HFF-Myc (cell line): Measurements from ENCODE around the gene BUD31.

Experiments used
- DNase-seq: peaks from one replicate; pipeline ENCODE4 v3.0.0-alpha.2; 2011; ENCODE audit warnings: low read depth; ENCODE audit errors: extremely low read depth
- H3K4me3 ChIP-seq: replicated peaks from 2 replicates; pipeline ENCODE4 v1.5.1; 2011; ENCODE audit warnings: low read depth, mild to moderate bottlenecking, control low read depth, low read length
- TF ChIP-seq, protein P1 (sequence below): IDR thresholded peaks from 2 replicates; pipeline ENCODE4 v1.5.1; 2012; ENCODE audit warnings: mild to moderate bottlenecking, low read depth, low read length, control low read depth; ENCODE audit errors: missing control alignments

The BUD31 gene

DNA sequence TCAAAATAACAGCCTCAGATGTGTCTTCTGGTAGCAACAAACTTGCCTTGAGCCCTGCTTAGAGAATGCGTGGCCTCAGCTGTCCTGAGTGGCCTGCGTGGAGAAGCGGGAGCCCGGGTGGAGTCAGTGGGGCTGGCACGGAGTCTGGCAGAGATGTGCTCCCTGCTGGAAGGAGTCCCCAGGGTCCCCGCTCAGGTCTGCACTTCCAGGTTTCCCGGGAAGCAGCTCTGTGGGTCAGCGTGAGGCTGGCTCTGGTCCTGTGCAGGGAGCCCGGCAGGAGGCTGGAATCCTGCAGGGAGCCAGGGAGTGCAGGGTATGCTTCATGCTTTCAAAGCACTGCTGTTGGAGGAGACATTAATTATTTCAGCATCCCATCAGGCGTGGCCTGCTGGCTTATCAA lies 40.1 kb downstream of the BUD31 start:
- TF ChIP-seq, protein P1, sequence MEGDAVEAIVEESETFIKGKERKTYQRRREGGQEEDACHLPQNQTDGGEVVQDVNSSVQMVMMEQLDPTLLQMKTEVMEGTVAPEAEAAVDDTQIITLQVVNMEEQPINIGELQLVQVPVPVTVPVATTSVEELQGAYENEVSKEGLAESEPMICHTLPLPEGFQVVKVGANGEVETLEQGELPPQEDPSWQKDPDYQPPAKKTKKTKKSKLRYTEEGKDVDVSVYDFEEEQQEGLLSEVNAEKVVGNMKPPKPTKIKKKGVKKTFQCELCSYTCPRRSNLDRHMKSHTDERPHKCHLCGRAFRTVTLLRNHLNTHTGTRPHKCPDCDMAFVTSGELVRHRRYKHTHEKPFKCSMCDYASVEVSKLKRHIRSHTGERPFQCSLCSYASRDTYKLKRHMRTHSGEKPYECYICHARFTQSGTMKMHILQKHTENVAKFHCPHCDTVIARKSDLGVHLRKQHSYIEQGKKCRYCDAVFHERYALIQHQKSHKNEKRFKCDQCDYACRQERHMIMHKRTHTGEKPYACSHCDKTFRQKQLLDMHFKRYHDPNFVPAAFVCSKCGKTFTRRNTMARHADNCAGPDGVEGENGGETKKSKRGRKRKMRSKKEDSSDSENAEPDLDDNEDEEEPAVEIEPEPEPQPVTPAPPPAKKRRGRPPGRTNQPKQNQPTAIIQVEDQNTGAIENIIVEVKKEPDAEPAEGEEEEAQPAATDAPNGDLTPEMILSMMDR = no peak
- DNase-seq = no peak

DNA sequence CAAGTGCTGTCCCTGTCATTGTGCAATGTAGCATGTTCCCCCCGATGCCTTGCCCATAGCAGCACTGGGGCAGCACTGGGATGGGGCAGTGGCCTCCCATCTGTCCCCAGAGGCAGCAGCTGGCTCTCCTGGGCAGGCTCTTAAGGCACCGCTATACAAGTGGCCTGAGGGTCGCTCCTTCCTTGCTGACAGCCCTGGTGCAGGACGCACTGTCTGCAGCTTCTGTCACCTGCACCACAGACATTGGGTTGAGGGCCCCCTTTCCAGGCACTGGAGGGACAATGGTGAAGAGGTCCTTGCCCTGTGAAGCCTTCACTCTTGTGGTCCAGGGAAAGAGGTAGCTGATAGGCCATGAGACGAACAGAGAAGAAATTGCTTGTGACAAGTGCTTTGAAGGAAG lies 40.6 kb downstream of the BUD31 start:
- no peak overlapping the region for H3K4me3 ChIP-seq
- TF ChIP-seq, protein P1 = no peak
- DNase-seq = no peak

More for the DNA sequence above, 40.1 kb downstream of the BUD31 start:
- H3K4me3 ChIP-seq = no peak overlapping the region

DNA sequence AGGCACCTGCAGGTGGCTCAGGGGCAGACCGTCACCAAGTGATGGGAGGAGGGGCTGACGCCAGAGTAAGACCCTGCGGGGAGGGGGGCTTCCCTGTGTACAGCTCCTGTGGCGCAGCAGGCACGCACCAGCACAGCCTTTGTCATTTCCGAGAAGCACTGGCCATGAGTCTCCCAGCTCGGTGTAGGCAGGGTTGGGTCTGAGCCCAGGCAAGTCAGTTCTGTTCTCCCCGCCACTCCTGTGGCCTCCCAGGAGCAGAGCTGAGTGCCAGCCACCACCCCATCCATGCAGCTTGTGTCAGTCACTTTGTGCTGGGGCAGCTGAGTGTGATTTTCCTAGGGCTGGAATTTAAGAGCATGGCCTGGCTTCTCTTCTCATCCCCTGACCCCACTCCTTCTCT lies 43.2 kb downstream of the BUD31 start:
- H3K4me3 ChIP-seq = no peak overlapping the region
- no peak for DNase-seq
- TF ChIP-seq, protein P1 = no peak

DNA sequence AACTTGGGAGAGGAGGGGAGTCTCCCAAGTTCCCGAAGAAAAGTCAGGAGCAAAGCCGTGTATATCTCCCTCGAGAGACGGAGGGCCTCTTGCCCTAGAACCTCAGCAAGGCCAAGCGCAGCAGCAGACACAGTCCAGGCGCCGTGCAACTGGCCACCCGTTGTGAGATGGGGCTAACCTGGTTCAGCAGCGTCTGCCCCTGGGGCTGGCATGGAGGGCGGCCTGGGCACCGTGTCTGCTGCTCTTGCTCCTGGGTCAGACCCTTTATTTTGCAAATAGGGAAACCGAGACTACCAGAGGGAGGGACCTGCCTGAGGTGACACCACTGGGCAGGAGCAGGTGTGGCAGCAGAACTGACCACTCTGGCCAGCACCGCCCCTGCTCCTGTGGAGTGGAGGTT lies 43.8 kb downstream of the BUD31 start:
- no peak overlapping the region for H3K4me3 ChIP-seq
- DNase-seq = no peak
- TF ChIP-seq, protein P1 = no peak

DNA sequence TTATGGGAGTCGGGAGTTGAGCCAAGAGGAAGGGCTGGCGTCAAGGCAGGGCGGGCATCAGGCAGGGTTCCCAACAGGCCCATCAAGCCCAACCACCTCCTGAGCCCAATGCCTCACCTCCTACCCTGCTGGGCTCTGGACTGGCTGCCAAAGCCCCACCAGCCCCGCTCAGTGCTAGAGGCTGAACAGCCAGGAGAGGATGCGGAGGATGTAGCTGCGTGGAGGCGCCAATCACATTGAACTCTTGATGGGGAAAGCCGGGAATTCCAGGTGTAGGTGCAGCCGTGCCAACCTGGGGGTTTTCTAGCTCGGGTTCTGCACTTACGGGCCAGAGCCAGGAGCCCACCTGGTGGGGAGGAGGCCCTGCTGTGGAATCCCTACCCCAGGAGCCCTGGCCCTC lies 44.3 kb downstream of the BUD31 start:
- TF ChIP-seq, protein P1 = no peak
- no peak overlapping the region for H3K4me3 ChIP-seq
- no peak for DNase-seq

DNA sequence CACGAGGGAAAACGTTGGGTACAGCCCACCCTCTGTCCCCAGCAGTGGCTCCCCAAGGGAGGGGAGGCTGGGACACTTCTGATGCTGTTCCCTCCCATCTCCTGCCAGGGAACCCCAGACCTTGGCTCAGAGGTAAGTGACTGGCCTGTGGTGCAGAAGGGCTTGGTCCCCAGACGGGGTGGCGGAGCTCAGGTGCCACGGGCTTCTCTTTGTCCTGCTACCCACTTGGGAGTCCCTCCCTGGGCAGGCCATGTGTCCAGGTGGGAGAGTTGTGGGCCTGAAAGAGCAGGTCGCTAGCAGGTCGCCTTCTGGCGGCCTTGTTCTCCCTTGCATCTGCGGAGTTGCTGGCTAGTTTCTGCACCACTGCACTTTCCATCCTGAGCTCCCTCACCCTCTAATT lies 47.1 kb downstream of the BUD31 start:
- no peak overlapping the region for H3K4me3 ChIP-seq
- DNase-seq = no peak
- TF ChIP-seq, protein P1 = no peak

DNA sequence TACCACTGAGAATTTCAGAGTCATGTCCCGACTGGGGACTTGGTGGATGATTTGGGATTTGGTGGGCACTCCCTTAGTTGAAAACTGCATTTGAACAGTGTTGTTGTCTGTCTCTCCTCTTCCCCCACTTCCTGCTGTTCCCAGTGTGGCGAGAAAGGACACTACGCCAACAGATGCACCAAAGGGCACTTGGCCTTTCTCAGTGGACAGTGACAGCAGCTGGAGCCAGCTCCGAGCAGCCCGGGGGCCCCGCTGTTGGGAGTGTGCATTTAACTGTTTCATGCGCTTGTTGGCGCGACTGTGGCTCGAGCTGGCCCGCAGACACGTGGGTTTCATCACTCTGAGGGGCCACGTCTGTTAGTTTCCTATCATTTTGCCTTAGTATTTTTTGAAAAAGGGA lies 47.5 kb downstream of the BUD31 start:
- no peak overlapping the region for H3K4me3 ChIP-seq
- TF ChIP-seq, protein P1 = no peak

More for the DNA sequence above, 47.5 kb downstream of the BUD31 start:
- no peak for DNase-seq
